GM19239 (cell line): Measurements from ENCODE around the gene PIEZO1.

Experiments
- DNase-seq: peaks from one replicate; pipeline ENCODE4 v3.0.0; 2011; ENCODE audit warnings: low spot score; ENCODE audit not compliant: insufficient read length
- FAIRE-seq: peaks from 2 replicates; lab custom pipeline; 2011; peaks lifted over from hg19 to GRCh38; lab: Jason Lieb, UNC

Gene PIEZO1

GRCh38 chr16:88739977-88740726, 44.9 kb downstream of the PIEZO1 start:
- no peak for DNase-seq
- FAIRE-seq = no peak

GRCh38 chr16:88739139-88739976, 45.7 kb downstream of the PIEZO1 start:
- no peak for DNase-seq
- FAIRE-seq = no peak

- DNase-seq (no peak), FAIRE-seq (no peak)
These were observed 46.6 kb downstream of the PIEZO1 start for GRCh38 chr16:88738151-88739084.

- peak; percentile 95 for DNase-seq
- FAIRE-seq = no peak
These were observed 47.5 kb downstream of the PIEZO1 start for GRCh38 chr16:88737298-88738150.

- DNase-seq = no peak
- FAIRE-seq = no peak
These were observed 48.5 kb downstream of the PIEZO1 start for GRCh38 chr16:88736496-88736895.

- no peak for DNase-seq
These were observed 48.9 kb downstream of the PIEZO1 start for GRCh38 chr16:88736088-88736487.

GRCh38 chr16:88735616-88736015, 49.4 kb downstream of the PIEZO1 start:
- FAIRE-seq = no peak

More at GRCh38 chr16:88736088-88736487, 48.9 kb downstream of the PIEZO1 start:
- FAIRE-seq = no peak

GRCh38 chr16:88735121-88735520, 49.9 kb downstream of the PIEZO1 start:
- no peak for DNase-seq
- FAIRE-seq = no peak

More at GRCh38 chr16:88735616-88736015, 49.4 kb downstream of the PIEZO1 start:
- no peak for DNase-seq

- FAIRE-seq = no peak
These were observed 50.7 kb downstream of the PIEZO1 start for GRCh38 chr16:88734361-88734728.

GRCh38 chr16:88733630-88734360, 51.2 kb downstream of the PIEZO1 start:
- DNase-seq (no peak), FAIRE-seq (no peak)

More at GRCh38 chr16:88734361-88734728, 50.7 kb downstream of the PIEZO1 start:
- DNase-seq = no peak

- FAIRE-seq (no peak), DNase-seq (no peak)
These were observed 52.1 kb downstream of the PIEZO1 start for GRCh38 chr16:88732961-88733294.

GRCh38 chr16:88732172-88732960, 52.7 kb downstream of the PIEZO1 start:
- FAIRE-seq (no peak), DNase-seq (no peak)

GRCh38 chr16:88731699-88732098, 53.3 kb downstream of the PIEZO1 start:
- no peak for DNase-seq
- FAIRE-seq = no peak

GRCh38 chr16:88730632-88731607, 54.1 kb downstream of the PIEZO1 start:
- FAIRE-seq = no peak
- no peak for DNase-seq

GRCh38 chr16:88727871-88728270, 57.1 kb downstream of the PIEZO1 start:
- DNase-seq = no peak
- FAIRE-seq = no peak

GRCh38 chr16:88726981-88727380, 58.0 kb downstream of the PIEZO1 start:
- FAIRE-seq (no peak), DNase-seq (no peak)

GRCh38 chr16:88726408-88726749, 58.6 kb downstream of the PIEZO1 start:
- FAIRE-seq = no peak
- DNase-seq = no peak
